Upper lobe of right lung (tissue), 1 donor: ENCODE measurements around the gene POLR2L. TPM values are rescaled to one million over a fixed set of nuclear protein-coding genes. Genes with fewer than 3 reads are reported as not detected.

Experiments used
- ATAC-seq: fragments of 200-7000 bp; cut with Tn5 transposase; one replicate; pipeline ENCODE4 v1.9.1; 2020; ENCODE audit warnings: mild to moderate bottlenecking, moderate library complexity
- DNase-seq: peaks from one replicate; pipeline ENCODE4 v3.0.0-alpha.2; 2020
- H3K27ac ChIP-seq: fragments of 200-600 bp; one replicate; pipeline ENCODE4 v1.8.0; 2022
- H3K27me3 ChIP-seq: fragments of 200-600 bp; one replicate; pipeline ENCODE4 v1.8.0; 2022; ENCODE audit warnings: mild to moderate bottlenecking
- H3K36me3 ChIP-seq: fragments of 200-600 bp; one replicate; pipeline ENCODE4 v1.8.0; 2022
- H3K4me1 ChIP-seq: fragments of 200-600 bp; one replicate; pipeline ENCODE4 v1.8.0; 2022
- H3K4me3 ChIP-seq: fragments of 200-600 bp; one replicate; pipeline ENCODE4 v1.8.0; 2022; ENCODE audit warnings: mild to moderate bottlenecking
- H3K9me3 ChIP-seq: fragments of 200-600 bp; one replicate; pipeline ENCODE4 v1.8.0; 2022
- intact Hi-C: fragments of 100-400 bp; cut with DNase I; formaldehyde crosslinking; loops from one replicate; pipeline ENCODE4 v1.11.0; 2022
- total RNA-seq: library from RNA; stranded (reverse); fragmentation: NEBNext Ultra II Directional; extraction: Animal tissue kit (Norgen Biotek cat#: 25700); gene quantifications from one replicate; pipeline ENCODE4 v1.2.1, GENCODE V29; 2021
- TF ChIP-seq, protein P1 (sequence below): fragments of 200-600 bp; IDR thresholded peaks from one replicate; pipeline ENCODE4 v1.8.0; 2022; ENCODE audit warnings: antibody characterized with exemption
- donor health status: DM: no; HTN: yes; CAD: no; lungs with severe emphysema.

The POLR2L gene
- total RNA-seq, 1 donor from 2014 or later, result 138 TPM

DNA sequence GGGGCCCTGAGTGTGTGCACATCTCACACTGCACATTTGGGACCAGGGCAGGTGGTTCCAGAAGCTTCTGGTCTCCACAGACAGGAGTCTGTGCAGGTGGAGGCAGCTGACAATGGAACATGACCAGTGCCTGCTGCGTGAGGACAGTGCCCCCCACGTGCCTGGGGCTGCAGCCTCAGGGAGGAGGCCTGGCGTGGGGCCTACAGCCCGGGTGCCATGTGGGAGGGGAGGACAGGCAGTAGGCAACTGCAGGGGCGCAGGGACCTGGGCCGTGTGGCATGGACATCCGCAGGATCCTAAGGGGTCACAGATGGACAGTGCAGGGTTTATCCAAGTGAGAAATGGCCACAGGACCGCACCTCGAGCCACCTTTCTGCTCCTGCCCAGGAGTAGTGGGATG, 29.1 kb upstream of the POLR2L start:
- no peak overlapping the region for H3K27ac ChIP-seq
- ATAC-seq (no peak), DNase-seq (no peak)
- intact Hi-C loops, result no loop called here
- TF ChIP-seq, protein P1, sequence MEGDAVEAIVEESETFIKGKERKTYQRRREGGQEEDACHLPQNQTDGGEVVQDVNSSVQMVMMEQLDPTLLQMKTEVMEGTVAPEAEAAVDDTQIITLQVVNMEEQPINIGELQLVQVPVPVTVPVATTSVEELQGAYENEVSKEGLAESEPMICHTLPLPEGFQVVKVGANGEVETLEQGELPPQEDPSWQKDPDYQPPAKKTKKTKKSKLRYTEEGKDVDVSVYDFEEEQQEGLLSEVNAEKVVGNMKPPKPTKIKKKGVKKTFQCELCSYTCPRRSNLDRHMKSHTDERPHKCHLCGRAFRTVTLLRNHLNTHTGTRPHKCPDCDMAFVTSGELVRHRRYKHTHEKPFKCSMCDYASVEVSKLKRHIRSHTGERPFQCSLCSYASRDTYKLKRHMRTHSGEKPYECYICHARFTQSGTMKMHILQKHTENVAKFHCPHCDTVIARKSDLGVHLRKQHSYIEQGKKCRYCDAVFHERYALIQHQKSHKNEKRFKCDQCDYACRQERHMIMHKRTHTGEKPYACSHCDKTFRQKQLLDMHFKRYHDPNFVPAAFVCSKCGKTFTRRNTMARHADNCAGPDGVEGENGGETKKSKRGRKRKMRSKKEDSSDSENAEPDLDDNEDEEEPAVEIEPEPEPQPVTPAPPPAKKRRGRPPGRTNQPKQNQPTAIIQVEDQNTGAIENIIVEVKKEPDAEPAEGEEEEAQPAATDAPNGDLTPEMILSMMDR, result no peak
- no peaks in the 10 kb centered on the region for H3K4me1 ChIP-seq
- no peaks in the 10 kb centered on the region for H3K27me3 ChIP-seq
- peaks cover 7% of the 10 kb centered on the region for H3K36me3 ChIP-seq
- no peak overlapping the region for H3K4me3 ChIP-seq
- no peaks in the 10 kb centered on the region for H3K9me3 ChIP-seq

DNA sequence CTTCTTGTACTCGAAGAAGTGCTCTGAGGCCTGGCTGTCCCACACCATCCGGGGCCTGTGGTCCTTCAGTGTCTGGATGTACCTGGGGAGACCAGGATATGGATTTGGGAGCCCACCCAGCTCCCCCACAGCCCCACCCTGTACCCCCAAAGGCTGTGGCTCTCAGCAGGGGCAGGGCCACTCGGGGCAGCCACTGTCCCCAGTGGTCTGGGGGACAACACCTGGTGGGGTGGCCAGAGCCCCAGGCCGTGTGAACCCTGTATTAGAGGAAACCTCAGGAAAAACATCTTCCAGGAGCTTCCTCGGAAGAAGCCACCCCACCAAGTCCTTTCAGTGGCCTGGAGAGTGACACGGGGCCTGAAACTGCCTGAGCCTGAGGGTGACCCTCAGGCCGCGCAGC, 28.1 kb upstream of the POLR2L start:
- peaks cover 18% of the 10 kb centered on the region for H3K36me3 ChIP-seq

DNA sequence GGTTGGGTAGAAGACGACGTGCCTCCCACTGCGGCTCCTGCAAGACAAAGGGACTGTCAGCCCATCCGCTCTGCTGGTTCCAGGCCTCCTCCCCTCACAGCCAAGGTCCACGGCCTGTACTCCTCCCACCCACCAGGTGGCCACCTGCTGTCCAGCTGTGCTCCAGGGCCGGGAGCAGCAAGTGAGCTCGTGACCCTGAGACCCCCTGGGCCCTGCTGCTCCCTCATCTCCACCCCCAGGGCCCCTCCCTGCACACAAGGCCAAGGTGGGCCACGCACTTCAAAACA, 27.7 kb upstream of the POLR2L start:
- intact Hi-C loops, result no loop called here
- TF ChIP-seq, protein P1, result no peak
- Histone ChIP-seq H3K36me3 (peaks cover 21% of the 10 kb centered on the region), H3K9me3 (no peaks in the 10 kb centered on the region), H3K27me3 (no peaks in the 10 kb centered on the region), H3K27ac (no peak overlapping the region), H3K4me3 (no peak overlapping the region), H3K4me1 (no peaks in the 10 kb centered on the region)
- DNase-seq, result no peak
- peak; percentile 1 for ATAC-seq

More for the DNA sequence above, 28.1 kb upstream of the POLR2L start:
- Histone ChIP-seq H3K4me1 (no peaks in the 10 kb centered on the region), H3K9me3 (no peaks in the 10 kb centered on the region), H3K4me3 (no peak overlapping the region), H3K27ac (no peak overlapping the region), H3K27me3 (no peaks in the 10 kb centered on the region)
- intact Hi-C loops, result no loop called here
- ATAC-seq (no peak), DNase-seq (no peak)
- TF ChIP-seq, protein P1, result no peak

DNA sequence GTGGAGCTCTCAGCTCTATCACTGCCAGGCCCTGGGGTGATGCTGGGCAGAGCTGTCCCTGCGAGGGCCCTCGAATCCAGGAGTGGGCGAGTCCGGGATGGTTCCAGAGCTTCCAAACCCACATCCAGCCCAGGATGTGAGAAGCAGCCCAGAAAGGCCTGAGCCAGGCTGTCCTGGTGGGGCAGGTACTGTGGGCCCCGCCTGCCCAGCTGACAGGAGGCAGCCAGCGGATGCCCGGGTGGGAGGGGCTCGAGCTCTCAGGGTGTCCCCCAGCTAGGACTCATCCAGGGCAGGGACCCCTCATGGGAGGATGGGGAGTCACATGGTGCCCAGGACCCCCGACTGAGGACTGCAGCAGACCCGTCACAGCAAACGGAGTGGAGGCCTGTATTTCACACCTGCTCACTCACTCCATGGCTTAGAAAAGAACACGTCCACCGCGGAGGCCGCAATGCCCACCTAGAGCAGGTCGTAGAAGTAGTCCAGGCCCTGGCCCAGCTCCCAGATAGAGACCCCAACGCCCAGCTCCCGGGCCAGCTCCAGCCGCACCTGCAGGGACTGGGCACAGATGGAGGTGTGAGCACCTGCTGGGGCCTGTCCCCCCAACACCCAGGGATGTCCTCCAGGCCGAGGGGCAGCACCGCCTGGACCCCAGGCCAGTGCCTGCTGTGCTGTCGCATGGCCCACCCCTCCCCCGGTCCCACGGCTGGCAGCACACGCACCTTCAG, 27.2 kb upstream of the POLR2L start:
- DNase-seq, result no peak
- TF ChIP-seq, protein P1, result no peak

DNA sequence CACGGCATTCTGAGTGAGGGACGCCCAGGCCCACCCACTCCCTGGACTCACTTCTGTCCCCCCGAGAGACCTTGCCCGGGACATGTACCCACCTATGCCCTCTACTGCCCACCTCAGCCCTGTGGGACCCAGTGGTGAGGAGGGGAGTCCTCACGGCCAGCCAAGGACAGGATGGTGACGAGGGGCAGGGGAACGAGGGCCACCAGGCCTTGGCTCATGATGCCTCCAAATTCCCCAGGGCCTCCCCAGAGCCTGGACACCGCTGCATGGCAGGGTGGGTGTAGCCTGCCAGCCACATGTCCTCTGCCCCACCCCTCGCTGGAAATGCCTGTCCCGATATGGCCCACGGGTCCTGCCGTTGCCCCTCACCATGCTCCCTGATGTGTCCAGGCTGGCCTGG, 26.5 kb upstream of the POLR2L start:
- Histone ChIP-seq H3K4me3 (no peak overlapping the region), H3K4me1 (no peaks in the 10 kb centered on the region), H3K27me3 (no peaks in the 10 kb centered on the region), H3K9me3 (no peaks in the 10 kb centered on the region), H3K27ac (no peak overlapping the region), H3K36me3 (peaks cover 29% of the 10 kb centered on the region)
- TF ChIP-seq, protein P1, result no peak
- no peak for ATAC-seq
- intact Hi-C loops, result no loop called here
- no peak for DNase-seq

More for the DNA sequence above, 27.2 kb upstream of the POLR2L start:
- no peaks in the 10 kb centered on the region for H3K9me3 ChIP-seq
- peaks cover 24% of the 10 kb centered on the region for H3K36me3 ChIP-seq
- H3K27me3 ChIP-seq, result no peaks in the 10 kb centered on the region
- H3K27ac ChIP-seq, result no peak overlapping the region
- peak; percentile 1 for ATAC-seq
- H3K4me3 ChIP-seq, result no peak overlapping the region
- intact Hi-C loops, result no loop called here
- no peaks in the 10 kb centered on the region for H3K4me1 ChIP-seq

DNA sequence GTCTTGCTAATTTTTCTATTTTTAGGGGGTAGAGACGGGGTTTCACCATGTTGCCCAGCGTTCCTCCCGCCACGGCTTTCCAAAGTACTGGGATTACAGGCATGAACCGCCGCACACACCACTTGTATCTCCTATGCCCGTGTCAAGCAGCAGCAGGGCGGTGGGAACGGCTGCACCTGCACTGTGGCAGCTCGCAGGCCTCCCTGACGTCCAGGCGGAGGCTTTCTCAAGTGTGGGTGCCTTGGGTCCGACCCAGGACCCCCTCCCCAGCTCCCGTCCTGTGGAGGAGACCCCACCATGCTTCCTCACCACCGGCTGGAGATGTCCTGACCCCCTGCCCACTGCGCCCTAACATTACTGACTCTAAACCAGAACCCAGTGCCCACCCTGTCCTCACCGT, 26.1 kb upstream of the POLR2L start:
- no peaks in the 10 kb centered on the region for H3K27me3 ChIP-seq
- ATAC-seq (no peak), DNase-seq (no peak)
- intact Hi-C loops, result no loop called here
- H3K4me1 ChIP-seq, result no peaks in the 10 kb centered on the region
- no peaks in the 10 kb centered on the region for H3K9me3 ChIP-seq
- no peak overlapping the region for H3K27ac ChIP-seq
- TF ChIP-seq, protein P1, result no peak
- H3K4me3 ChIP-seq, result no peak overlapping the region
- peaks cover 29% of the 10 kb centered on the region for H3K36me3 ChIP-seq
